Stimulated activated CD8-positive, alpha-beta memory T cell treated with anti-CD3 and anti-CD28 coated beads, Interleukin-15, amount 100 ng/mL, for 48 hours (primary cell): Measurements from ENCODE around the gene TNFAIP8L1.
"Not testable (repeated sequence)": the region's sequence is repeated elsewhere in the genome, so short reads cannot be mapped to it uniquely, and the experiment has no call there.

Experiments used
- DNase-seq, 2 donors: peaks; one replicate each; pipeline ENCODE4 v3.0.0-alpha.2; 2020; ENCODE audit warnings: low read depth in 2 of 2

Gene TNFAIP8L1

DNA sequence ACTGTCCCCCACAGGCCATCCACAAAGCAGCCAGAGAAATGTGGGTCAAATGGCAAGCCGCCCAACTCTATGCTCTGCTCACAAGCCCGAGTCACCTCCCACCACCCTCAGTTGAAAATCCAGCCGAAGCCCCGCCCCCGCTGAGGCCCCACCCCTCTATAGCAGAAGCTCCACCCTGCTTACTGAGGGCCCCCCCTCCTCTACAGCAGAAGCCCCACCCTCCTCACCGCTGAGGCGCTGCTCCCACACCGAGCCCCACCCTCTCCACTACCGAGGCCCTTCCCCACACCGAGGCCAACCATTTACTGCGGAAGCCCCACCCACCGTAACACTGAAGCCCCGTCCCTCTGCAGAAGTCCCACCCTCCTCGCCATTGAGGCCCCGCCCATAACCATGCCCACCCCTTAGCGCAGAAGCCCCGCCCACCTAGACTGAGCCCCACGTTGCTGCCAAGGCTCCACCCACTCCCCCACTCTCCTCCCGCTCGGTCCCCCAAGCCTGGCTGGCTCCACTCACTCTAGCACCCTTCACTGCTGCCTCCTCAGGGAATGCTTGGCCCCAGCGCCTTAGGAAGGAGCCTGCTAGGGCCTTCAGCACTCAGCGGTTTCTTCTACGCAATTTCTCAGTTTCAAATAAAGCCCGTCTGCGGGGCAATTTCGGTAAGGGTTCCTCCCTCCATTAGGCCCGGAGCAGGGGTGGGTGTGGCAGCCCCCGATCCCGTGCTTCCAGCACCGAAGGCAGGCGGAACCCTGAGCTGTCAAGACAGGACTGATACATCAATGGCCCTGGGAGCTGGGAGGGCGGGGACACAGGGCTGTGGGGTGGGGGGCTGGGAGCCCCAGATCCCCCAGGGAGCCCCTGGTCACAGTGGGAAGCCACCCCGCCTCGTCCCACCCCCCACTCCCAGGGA, 39.8 kb downstream of the TNFAIP8L1 start:
- DNase-seq, result no peak

DNA sequence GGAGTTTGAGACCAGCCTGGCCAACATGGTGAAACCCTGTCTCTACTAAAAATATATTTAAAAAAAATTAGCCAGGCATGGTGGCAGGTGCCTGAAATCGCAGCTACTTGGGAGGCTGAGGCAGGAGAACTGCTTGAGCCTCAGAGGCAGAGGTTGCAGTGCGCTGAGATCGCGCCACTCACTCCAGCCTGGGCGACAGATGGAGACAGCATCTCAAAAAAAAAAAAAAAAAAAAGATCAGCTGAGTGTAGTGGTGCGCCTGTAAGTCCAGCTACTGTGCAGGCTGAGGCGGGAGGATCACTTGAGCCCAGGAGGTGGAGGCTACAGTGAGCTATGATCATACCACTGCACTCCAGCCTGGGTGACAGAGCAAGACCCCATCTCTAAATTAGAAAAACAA, 40.7 kb downstream of the TNFAIP8L1 start:
- not testable (repeated sequence) for DNase-seq

DNA sequence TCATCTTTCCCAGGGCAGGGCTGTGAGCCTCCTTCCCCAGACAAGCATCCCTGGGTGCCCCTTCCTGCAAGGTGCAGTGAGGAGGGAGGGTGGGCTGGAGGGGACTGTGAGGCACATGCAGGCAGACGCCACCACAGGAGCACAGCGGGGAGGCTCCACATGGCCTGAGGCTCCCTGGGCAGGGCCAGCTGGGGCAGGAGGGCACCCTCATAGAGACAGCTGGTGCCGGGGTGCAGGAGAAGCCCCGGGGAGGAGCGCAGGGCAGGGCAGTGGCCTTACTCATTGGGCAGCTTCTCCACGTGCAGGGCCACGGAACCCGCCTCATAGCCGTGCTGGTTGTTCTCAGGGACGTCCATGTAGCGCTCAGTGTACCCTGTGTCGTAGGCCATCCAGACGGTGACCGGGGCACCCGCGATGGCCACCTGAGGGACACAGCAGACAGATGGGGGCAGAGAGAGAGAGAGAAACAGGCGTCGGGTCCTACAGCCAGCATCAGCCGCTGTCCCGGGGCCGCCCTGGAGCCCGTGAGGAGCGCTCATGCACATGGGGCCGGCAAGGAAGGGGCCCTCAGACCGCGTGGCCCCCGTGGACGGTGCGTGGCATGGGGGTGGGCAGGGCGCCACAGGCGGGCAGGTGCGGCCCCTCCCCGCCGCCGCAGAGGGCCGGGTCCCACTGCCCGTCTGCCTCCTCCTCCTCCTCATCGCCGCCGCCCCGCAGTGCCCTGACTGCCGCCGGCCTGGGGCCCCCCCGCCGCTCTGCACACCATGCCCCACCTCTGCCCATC, 43.3 kb downstream of the TNFAIP8L1 start:
- DNase-seq, result no peak

DNA sequence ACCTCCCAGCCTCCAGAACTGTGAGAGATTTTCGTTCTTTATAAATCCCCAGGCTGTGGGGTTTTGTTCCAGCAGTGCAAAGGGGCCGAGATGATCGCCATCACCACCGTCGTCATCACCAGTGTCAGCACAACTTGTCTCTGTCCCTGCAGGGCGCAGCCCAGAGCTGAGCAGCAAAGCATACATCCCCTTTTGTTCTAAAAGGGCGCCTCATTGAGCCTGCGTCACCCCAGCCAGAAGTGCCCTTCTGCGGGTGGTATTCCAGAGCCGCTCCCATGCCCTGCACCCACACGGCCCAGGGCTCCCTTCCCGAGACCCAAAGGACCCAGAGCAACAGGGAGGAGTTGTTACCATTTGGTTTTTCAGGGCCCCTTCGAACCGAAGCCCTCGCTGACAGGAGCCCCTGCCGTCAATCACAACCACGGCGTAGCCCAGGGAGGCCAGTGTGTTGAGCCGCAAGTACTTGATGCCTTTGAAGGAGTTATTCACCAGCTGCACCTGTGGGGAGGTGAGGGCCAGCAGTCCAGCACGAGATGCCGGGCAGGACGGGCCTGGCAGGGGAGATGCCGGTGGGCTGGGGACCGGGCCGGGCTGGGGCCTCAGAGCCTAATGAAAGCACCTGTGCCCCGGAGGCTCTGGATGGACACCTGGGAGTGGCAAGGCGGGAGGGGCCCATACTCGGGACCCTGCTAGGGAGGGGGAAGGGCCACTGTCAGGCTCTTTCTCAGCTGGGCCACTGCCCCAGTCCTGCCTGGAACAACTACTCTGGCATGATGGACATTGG, 45.2 kb downstream of the TNFAIP8L1 start:
- no peak for DNase-seq

DNA sequence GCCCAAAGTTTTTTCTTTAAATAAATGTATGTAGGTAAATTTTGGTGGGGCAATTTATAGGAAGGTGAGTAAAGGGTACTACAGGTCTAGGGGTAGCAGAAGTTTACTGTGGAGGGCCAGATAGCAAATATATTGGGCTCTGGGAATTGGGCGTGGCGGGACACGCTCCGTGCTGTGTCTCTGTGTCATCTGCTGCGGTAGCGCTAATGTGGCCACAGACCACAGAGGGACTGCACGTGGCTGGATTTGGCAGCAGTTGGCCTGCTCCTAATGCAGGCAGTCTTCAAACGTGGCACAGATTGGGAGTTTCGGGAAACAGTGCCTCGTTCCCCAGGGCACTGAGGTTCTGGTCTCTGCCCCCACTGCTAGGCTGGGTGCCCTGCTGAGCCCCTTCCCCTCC, 47.4 kb downstream of the TNFAIP8L1 start:
- DNase-seq, result no peak

DNA sequence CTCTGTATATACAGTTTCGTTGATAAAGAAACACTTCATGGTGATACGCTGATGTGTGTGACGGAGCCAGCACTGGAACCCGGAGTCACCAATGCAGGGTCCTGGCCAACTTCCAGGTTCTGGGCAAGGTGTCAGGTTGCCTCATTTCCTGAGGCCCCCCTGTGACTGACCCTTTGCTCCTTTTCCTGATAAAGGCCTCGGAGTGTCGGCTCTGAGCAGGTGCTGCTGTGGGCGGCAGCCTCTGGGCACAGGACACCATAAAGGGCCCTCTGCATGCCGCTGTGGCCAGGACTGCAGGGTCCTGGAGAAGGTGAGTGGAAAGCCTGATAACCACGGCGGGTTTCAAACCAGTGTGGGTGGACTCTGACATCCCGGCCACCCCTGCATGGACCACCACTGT, 48.1 kb downstream of the TNFAIP8L1 start:
- DNase-seq, result no peak

DNA sequence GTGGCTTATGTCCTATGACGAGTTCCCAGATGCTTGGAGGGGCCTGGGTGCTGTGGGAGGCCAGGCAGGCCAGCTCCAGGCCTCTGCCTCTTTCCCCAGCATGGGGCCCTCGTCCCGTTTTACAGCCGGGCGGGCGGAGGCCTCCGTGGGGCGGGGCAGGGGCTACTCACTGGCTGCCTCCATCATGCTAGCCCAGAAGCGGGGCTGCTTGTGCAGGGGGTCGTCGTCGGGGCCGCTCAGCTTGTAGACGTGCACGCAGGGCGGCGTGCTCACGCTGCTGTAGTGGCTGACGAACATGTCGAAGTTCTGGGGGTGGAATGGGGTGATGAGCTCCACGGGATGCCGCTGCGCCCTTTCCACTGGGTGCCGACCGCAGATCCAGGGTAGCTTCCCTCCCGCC, 49.3 kb downstream of the TNFAIP8L1 start:
- no peak for DNase-seq

DNA sequence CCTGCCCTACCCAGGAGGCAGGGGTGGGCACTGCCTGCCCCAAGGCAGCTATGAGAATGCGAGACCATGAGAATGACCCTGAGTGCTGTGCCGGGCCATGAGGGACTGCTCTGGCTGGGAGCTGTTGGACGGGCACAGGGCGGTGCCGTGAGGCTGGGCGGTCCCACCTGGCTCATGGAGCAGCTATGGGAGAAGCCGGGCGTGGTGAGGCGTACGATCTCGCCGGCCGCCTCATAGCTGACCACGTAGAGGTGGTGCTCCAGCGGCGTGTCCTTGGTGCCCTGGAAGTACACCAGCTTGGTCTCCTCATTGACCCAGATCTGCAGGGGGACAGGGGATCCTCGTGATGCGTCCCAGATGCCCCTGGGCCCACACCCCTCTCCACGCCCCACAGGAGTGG, 50.1 kb downstream of the TNFAIP8L1 start:
- DNase-seq, result no peak

DNA sequence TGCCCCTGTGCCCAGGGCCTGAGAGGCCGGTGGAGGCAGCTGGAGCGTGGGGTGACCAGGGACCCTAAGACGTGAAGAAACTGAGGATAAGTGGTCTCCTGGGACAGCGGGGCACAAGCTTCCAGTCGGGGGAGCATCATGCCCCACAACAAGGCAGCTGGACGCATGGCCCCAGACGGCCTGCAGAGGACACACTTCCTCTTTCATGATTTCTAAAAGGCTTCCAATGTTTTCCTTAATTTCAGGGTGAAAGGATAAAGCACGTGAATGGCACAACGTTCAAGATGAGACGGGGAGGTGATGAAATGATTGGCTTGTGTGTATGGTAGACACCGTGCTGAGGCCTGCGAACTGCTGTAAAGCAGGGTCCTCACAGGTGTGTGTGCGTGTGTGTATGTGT, 51.0 kb downstream of the TNFAIP8L1 start:
- DNase-seq, result no peak

DNA sequence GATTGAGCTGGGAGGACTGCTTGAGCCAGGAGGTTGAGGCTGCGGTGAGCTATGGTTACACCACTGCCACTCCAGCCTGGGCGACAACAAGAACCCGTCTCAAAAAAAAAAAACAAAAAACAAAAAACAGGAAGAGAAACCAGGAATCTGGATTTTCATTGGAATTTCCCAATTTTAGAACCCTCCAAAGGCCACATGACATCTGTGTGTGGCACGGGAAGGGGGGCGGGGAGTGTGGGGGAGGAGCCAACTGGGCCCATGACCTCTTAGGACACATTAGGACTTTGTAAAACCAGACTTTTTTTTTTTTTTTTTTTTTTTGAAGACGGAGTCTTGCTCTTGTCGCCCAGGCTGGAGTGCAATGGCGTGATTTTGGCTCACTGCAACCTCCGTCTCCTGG, 52.1 kb downstream of the TNFAIP8L1 start:
- DNase-seq, result no peak

DNA sequence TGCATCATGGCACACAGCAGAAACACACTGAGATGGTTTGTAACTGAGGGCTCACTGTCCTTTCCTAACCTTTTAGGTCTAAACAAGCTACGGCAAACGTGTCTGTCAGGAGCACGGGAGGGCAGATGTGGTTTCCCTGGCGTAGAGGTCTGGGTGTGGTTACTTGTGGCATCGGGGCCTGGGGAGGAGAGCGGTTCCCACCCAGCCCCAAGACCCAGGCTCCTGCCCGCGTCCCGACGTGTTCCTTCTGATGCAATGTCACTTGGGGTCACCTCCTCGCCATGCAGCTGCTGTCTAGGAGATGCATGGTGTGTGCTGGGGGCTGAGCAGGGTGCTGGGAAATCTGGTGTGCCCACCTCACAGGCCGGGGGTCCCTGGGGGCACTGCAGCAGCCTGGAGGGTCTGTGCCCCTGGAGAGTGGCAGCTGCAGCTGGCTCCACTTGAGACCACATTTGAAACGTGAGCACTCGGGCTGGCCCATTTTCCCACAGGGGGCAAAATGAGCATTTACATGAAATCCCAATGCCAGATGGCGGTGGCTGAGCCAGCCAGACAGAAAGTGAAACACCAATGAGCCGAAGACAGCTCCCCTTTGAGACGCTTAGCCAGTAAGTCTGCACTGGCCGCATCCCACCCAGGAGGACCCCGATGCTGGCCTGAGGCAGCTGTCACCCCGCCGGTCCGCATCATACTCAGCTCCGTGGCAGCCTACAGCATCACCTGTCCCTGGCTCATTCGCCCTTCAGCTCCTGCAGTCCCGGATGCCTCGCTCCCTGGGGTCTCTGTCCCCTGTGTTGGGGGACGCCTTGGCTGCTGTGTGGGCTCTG, 53.1 kb downstream of the TNFAIP8L1 start:
- DNase-seq, result no peak

DNA sequence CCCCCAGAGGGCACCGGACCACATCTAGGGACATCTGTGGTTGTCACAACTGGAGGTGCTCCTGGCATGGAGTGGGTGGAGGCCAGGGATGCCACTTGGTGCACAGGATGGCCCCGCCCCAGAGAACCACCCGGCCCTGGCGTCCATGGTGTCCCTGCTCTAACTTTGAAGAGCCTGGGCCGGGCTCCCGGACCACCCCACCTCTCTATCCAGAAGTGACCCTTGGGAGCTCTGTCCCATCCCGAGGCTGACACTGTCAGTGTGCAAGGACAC, 53.7 kb downstream of the TNFAIP8L1 start:
- no peak for DNase-seq

DNA sequence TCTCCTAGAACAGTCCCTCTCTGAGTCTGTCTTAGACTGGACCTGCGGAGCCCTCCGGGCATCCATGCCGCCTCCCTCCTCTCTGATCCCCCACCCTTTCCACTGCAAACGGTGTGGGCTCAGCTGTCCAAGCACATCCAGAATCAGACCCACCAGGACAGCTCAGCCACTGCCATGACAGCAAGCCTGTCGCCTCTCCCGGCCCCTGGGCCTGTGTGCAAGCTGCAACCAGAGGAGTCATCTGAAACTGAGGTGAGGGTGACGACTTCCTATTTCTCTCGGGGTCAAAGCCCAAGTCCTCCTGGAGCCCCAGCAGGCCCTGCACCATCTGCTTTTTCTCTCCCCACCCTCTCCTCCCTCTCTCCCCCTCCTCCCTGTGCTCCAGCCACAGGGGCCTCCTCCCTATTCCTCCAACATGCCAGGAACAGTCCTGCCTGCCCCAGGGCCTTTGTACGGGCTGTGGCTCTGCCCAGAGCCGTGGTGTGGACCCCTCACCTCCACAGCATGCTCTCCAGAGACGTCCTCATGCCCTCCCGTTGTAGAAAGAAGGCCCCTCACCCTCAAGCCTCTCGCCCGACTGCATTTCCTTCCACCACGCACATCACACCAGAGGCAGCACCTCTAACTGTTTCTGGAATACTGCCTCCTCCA, 54.3 kb downstream of the TNFAIP8L1 start:
- DNase-seq, result no peak

DNA sequence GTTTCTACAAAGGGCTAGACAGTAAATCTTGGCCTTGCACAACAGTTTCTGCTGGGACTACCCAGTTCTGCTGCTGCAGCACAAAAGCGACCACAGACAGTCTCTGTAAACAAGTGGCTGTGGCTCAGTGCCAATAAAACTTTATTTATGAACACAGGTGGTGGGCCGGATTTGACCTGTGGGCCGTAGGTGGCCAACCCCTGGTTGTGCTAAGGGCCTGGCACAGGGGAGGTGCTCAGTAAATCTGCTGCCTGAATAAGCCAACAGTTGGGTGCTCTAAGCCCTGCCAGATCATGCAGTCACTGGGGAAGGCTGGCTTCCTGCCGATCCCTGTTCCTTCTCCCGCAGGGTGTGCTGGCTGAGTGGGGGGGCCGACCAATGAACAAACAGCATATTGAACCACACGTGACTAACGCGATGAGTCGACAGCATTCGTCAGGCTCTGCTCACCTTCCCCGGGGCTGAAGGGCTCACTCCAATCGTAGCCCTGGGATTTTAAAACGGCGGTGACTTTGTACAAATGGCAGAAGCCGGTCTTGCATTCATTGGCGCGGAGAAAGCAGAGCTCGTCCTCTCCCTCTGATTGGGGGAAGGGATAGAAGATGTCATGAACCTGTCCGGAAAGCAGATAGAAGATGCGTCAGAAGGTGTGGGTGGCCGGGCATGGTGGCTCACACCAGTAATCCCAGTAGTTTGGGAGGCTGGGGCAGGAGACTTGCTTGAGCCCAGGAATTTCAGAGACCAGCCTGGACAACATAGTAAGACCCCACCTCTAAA, 55.1 kb downstream of the TNFAIP8L1 start:
- no peak for DNase-seq

DNA sequence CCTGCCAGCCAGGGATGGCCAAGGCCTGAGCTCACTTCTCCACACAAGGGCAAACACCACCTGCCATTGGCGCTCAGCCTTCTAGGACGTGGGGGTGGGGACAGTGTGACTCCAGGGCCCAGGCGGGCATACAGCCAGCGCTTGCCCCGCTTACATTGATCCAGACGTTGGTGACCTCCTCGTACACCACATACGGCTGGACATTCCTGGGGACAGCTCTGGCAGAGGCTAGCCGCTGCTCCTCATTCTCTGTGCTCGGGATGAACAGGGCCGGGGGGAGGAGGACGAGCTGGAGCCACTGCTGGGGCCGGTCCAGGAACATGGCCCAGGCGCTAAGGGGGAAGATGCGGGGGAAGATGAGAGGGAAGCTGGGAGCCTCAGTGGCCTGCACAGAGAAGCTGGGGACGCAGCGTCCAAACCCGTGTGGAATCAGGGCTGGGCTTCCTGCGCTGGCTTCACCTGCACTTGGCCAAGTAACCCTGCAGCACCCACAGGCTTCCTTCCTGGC, 56.0 kb downstream of the TNFAIP8L1 start:
- DNase-seq, result no peak

DNA sequence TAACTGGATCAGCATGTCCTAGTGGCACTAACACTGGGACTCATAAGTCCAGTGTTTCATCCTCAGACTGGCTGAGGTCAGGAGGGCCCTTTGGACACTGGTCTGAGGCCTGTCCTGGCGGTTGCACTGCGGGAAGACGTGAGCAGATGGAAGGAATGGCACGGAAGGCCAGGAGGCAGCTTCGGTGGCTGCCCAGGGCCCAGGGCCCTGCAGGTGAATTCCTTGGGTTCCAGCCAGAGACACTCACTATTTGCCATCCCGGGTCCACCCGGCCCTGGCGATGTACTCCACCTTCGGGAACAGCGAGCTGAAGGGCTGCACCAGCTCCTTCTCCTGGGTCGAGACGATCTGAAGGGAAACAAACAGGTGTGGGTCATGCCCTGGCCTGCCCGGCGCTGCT, 58.0 kb downstream of the TNFAIP8L1 start:
- no peak for DNase-seq

DNA sequence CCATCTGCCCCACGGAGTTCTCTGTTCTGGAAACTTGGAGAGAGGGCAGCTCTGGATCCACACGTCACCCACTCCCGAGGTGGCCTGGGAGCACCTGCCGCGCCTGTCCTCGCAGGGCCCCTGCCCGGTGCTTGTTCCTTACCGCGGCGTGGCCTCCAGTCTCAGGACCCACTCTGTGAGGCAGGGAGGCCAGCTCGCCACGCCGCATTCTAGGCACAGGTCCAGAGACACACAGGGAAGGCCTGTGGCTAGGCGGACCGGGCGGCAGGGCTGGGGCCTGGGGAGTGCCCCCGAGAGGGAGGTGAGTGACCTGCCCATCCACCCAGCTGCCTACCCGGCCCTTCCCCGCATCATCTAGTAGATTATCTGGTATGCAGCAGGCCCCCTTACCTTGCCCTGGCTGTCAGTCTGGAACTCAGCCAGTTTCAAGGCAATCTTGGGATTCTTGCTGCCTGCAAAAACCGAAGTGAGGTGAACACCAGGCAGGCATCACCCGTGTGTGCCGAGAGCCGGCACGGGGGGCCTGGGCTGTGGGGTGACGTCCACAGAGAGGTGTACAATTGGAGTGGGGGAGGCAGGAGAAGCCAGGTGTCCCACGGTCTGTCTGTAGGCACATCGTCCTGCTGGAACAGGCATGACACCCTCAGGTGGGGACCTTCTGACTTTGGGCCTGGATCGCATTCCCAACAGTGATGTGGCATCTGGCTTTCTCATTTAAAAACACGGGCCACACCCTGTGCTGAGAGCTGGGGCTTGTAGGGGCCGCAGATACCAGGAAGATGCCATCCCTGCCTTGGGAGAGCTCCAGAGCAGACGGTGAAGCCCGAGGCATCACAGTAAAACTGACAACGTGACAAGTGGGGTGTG, 60.7 kb downstream of the TNFAIP8L1 start:
- DNase-seq, result no peak

DNA sequence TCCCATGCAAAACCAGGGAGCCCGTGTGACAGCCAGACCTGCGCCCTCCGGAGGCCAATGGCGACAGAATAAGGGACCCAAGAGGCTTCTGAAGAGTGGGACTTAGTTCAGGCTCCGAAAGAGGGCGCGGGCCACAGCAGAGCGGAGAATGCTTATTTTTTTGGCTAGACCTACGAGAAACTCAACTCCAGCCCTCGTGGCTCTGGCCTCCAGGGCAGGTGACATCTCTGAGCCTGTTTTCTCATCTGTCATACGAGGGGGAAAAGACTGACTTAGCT, 61.3 kb downstream of the TNFAIP8L1 start:
- DNase-seq, result no peak

DNA sequence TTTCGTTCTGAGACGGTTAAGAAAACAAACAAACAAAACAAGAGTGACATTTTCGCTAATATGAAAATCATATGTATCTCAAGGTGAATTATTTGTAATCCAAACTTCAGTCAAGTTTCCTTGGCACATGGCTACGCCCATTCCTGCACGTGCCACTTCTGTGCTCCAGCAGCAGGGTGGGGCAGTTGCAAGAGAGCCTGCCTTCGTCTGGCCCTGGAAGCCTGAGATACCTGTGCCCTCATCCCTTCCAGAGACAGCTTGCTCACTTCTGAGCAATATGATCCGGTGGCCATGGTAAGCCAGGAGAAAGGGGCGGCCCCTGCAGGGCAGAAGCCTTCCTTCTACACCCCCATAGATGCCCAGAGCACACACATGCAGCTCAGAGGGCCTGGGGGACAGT, 62.2 kb downstream of the TNFAIP8L1 start:
- DNase-seq, result no peak
